Activated CD4-positive, alpha-beta T cell treated with anti-CD3 and anti-CD28 coated beads, Interleukin-2, amount 50 U/mL, for 4 hours (primary cell): ENCODE results near the gene SSX2IP.
A peak's percentile ranks its signal among the peaks of the same experiment; 100 is the strongest.
"Not testable (repeated sequence)": the region's sequence is repeated elsewhere in the genome, so short reads cannot be mapped to it uniquely, and the experiment has no call there.

Source experiments
- DNase-seq, 2 experiments: peaks; one replicate each; pipeline ENCODE4 v3.0.0-alpha.2; 2020

Gene SSX2IP

GRCh38 chr1:84674705-84675104 lies 15.6 kb downstream of the SSX2IP start:
- DNase-seq: no peak

DNA sequence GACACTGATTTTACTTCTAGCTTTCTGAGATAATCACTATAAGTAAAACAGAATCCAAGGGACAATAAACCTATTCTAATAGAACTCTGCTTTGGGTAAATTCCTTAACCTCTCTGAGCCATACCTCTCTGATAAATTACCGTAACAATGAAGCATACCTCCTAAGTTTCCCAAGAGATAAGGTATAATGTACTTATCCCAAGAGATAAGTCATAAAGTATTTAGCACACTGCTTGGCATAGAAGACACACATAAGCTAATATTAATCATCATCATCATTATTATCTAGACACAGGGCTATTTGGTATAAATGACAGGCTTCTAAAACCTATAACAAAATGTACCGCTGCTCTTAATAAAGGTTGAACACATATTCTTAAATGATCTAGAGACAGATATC lies 16.2 kb downstream of the SSX2IP start:
- no peak for DNase-seq

GRCh38 chr1:84672080-84672854 lies 18.0 kb downstream of the SSX2IP start:
- DNase-seq: no peak

- no peak for DNase-seq
Observed at GRCh38 chr1:84669831-84670230, 20.4 kb downstream of the SSX2IP start.

- no peak for DNase-seq
Observed at GRCh38 chr1:84668185-84668584, 22.1 kb downstream of the SSX2IP start.

DNA sequence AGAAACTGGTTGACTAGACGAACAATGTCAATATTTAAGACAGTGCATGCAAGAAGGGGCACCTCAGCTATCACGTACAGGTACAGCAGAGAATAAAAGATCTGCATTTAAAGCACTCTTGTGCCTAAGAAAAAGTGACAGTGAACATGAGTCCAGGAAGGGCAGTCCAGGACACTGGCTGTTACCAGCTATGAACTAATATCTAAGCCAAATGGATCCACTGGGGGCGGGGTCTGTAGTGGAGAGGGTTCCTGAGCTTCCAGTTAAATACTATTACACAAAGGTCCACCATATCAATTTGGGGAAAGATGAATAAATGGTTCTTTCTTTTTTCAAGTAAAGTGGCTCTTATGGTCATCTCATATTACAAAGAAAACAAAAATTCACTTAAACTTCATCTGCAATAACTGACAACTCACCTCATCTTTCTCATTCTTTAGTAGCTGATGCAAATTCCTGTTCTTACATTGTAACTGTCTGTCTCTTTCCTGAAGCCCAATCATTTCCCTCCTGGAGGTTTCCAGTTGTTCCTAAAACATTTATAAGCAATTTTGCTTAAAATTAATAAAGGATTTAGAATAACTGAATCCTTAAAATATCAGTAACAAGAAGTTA lies 24.5 kb downstream of the SSX2IP start:
- DNase-seq: no peak

DNA sequence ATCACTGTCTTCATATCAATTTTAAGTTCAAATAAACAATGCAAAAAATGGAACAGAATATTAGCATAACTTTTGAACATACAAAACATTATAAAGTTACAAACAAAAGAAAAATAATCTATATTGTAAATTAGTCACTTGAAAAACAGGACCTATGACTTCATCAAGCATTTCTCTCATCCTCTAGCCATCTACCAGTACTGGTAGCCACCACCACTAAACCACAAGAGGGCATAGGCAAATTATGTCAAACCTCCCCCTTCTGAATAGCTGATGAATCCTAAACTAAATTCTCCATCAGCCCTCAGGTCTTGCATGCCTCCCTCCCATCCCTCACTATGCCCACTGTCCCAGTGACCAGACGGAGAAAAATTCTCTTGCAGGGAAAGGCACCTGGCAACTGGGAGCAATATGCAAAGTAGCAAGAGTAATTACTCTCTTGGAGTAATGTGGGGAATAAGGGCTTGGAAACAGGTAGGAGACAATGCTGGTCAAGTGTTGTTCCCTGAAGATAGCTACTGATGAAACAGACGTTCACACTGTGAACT lies 37.1 kb downstream of the SSX2IP start:
- DNase-seq: no peak

- DNase-seq: no peak
Observed at GRCh38 chr1:84644472-84644871, 45.8 kb downstream of the SSX2IP start.

DNA sequence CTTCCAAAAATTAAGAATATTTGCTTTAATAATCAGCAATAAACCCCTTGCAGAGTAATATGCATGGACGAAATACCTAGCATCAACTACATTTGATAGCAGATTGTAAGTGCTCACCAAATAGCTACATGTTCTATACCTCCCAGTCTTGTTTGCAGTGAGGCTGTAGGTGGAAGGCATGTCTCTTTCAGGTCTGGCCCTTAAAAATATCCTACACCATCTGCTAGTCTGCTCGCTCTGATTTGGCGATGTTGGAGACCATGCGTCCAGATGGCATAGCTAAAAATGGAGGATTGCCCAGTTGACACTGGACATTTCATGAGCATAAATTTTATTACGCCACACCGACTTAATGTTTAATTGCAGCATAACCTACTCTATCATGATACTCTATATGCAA lies 47.1 kb downstream of the SSX2IP start:
- no peak for DNase-seq

- DNase-seq: no peak
Observed at GRCh38 chr1:84642774-84643173, 47.5 kb downstream of the SSX2IP start.

DNA sequence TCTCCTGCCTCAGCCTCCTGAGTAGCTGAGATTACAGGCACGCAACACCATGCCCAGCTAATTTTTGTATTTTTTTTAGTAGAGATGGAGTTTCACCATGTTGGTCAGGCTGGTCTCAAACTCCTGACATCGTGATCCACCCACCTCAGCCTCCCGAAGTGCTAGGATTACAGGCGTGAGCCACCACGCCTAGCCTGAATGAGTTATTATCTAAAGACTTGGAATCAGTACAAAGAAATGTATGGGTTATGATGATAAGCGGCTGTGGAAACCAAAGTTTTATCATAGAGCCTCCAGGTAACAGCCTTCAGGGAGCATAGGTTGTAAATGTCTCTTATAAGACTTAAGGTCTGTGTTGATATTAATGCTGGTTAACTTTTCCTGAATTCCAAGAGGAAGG lies 50.5 kb downstream of the SSX2IP start:
- not testable (repeated sequence) for DNase-seq

DNA sequence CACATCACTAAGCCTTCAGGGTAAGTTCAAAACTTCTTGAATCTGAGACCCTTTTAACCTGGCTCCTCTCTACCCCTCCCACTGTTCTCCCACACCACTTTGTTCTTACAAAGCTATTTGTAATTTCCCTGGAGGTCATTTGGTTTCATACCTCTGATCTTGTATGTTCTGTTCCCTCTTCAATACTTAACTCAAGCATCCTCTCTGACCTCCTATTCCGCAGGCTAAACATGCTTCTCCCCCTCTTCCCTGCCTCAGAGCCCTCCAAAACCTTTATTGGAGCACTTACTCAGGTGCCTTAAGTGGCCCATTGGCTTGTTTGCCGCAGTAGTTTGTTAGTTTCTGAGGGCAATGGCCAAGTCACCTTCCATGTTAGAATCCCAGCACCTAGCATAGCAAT lies 54.8 kb downstream of the SSX2IP start:
- DNase-seq: no peak

DNA sequence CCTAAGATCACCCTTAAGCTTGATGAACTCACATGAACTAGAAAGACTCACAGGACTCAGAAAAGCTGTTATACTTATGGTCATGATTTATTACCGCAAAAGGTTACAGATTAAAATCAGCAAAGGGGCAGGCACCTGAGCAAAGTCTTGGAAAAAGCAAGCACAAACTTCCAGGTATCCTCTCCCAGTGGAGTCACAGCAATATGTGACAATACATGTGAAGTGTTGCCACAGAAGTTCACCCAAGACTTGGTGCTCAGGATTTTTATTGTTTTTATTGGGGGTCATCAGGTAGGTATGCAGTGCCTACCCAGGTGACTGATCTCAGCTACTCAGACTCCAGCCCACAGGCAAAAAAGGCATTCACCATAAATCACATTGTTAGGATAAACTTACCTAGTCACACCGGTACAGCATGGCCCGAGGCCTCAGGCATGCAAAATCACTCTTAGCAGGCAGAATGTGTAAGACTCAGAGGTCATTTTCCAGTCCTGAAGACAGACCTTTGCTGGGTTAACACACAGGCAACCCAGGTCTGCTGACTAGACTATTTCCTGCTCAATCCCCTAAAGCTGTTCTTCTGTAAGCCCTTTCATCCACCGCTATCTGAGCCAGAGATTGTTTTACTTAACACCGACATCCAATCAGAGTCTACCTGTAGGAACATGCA lies 55.6 kb downstream of the SSX2IP start:
- DNase-seq: no peak

DNA sequence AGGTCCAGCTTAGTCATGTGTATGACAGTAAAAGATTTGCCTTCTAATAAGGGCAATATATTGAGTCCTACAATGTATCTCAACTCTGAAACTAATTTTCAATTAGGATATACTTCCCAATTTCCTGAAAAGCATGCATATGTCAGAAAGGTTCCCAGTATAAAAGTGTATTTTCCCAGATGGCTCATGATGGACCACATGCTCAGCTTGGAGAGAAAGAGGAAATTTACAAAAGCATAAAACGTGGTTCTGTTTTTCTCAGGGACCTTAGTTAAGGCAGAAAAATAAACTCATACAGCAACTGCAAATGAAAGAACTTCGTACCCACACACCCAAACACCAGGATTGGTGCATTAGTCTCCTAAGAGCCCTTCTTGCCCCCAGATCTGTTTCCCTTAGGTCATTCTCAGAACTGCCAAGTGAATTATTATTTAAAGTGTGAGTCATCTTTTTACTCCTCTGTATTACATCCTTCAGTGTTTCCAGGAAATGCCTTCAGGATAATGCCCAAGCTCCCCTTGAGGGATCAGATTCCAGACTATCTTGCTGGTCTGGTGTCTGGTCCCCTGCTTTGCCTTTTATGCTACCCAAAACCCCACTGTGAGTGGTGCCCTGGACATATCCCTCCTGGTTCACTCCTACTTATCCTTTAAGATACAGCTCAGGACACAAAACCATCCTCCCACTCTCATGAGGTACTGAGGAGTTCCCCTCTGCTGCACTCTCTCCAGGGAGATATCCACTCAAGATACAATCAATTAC lies 57.4 kb downstream of the SSX2IP start:
- DNase-seq: no peak

- no peak for DNase-seq
Observed at GRCh38 chr1:84632137-84632536, 58.1 kb downstream of the SSX2IP start.

GRCh38 chr1:84624876-84625275 lies 65.4 kb downstream of the SSX2IP start:
- DNase-seq: no peak

DNA sequence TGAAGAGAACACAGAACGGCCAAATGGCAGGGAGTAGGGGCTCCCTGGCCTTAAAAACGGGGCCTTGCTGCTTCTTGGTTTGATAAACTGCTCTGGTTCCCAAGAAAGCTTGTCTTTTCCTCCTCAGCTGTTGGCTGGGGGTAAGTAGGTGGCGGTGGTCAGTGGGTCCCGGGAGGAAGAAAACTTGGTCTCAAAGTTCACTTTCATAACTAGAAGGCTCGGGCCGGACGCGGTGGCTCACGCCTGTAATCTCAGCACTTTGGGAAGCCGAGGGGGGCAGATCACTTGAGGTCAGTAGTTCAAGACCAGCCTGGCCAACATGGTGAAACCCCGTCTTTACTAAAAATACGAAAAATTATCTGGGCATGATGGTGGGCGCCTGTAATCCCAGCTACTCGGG lies 68.7 kb downstream of the SSX2IP start:
- no peak for DNase-seq

DNA sequence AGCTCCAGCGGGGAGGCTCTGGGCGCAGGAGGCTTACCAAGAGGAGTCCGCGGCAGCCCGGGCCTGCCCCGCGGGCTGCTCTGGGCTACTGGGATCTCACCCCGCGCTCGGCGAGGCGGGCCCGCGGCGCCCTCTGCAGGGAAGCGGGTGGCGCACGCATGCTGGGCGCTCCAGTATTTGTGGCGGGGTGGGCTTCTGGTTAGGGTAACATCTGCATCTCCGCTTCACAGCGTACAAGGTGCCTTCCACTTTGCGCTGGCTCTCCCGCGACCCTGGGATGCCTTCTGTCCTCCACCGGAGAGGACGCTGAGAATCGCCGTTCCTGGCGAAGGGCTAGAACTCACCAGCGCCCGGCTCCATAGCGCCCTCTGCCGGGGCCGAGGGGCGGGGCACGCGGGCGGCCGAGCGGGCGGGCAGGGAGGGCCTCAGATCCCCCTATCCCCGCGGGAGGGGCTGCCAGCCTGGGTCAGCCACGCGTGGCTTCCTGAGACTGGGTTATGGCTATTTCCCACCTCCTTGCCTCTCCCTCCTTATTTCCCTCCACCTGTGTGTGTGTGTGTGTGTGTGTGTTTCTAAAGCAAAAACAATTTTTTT lies 69.4 kb downstream of the SSX2IP start:
- DNase-seq: peak; percentile 64

DNA sequence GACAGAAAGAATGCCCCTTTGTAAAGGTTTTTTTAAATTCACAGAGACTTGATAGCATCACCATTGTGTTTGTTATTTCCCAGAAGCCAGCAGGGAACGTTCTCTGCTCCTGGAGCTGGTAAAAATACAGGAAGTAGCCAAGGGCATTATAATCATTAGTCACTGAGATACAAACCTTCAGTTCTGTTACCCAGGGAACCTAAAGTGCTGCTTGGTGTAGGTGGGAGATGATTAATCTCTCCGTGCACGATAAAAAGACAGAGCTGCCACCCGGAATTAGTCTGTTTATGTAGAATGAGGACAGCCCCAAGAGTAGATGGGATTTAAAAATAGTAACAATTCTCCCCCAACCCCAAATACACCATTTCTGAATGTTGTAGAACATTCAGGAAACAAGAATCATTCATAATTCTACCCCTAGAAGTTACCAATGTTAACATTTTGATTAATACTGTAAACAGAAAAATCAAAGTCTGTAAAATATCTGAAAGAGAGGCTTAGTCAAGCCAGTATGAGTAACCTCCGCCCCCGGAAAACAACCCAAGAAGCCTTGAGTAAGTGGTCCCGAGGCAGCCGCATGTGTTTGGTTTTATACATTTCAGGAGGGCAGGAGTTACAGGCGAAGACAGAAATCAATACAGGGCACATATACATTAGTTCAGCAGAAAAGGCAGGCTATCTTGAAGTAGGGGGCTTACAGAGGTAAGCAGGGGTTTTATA lies 70.7 kb downstream of the SSX2IP start:
- DNase-seq: peak; percentile 33 to 48

DNA sequence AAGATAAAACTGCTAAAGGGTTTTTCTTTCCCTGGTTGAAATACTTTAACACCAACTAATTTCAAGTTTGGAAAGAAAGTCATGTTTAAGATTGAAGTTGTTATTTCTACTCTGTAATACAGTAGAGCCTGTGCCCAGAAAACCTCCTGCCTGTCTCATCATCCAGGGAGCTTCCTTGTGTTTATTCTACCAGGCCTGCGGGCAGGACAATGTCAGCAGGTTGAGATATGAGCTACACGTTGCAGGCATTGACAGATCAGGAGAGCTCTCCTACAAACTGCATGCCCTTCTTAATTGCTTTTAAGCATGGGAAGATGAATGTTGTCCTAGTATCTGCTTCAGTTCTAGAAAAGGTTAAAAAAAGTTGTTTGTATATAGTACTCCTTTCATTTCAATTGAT lies 72.9 kb downstream of the SSX2IP start:
- no peak for DNase-seq

DNA sequence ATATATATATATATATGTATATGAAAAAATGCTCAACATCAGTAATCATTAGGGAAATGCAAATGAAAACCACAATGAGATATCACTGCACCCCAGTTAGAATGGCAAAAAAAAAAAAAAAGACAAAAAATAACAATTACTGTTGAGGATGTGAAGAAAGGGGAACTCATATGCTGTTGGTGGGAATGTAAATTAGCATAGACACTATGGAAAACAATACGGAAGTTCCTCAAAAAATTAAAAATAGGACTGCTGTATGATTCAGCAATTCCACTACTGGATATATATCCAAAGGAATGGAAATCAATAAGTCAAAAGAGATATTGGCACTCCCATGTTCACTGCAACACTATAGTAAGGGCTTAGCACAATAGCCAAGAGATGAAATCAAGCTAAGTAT lies 74.5 kb downstream of the SSX2IP start:
- no peak for DNase-seq

- DNase-seq: no peak
Observed at GRCh38 chr1:84613887-84614286, 76.4 kb downstream of the SSX2IP start.
